WERI-Rb-1 (cell line): Measurements from ENCODE around the gene HERC3.

Experiments used
- DNase-seq: peaks from one replicate; pipeline ENCODE4 v3.0.0-alpha.2; 2020
- H3K27ac ChIP-seq: fragments of 250-450 bp; sonication (Bioruptor Pico); 2 replicates; pipeline ENCODE4 v1.5.1; 2020; ENCODE audit warnings: mild to moderate bottlenecking, moderate library complexity
- H3K27me3 ChIP-seq: fragments of 250-450 bp; sonication (Bioruptor Pico); 2 replicates; pipeline ENCODE4 v1.5.1; 2021; ENCODE audit warnings: mild to moderate bottlenecking, low read depth, moderate library complexity; ENCODE audit not compliant: insufficient read depth, severe bottlenecking
- H3K36me3 ChIP-seq: fragments of 250-450 bp; sonication (Bioruptor Pico); 2 replicates; pipeline ENCODE4 v1.5.1; 2020; ENCODE audit warnings: mild to moderate bottlenecking, moderate library complexity
- H3K4me3 ChIP-seq: 2 replicates; pipeline ENCODE4 v1.5.1; 2011; ENCODE audit warnings: low read depth, mild to moderate bottlenecking, control low read depth, low read length
- H3K9me3 ChIP-seq: fragments of 250-450 bp; sonication (Bioruptor Pico); 2 replicates; pipeline ENCODE4 v1.5.1; 2021; ENCODE audit warnings: mild to moderate bottlenecking, moderate library complexity; ENCODE audit not compliant: severe bottlenecking
- CTCF ChIP-seq: IDR thresholded peaks from 2 replicates; pipeline ENCODE4 v1.5.1; 2011; ENCODE audit warnings: low read depth, mild to moderate bottlenecking, control low read depth, inconsistent platforms, low read length

The HERC3 gene

GRCh38 chr4:88643932-88644331, 51.7 kb downstream of the HERC3 start:
- DNase-seq: no peak
- Histone ChIP-seq H3K27me3 (no peaks in the 10 kb centered on the region), H3K9me3 (no peaks in the 10 kb centered on the region), H3K27ac (no peak overlapping the region), H3K36me3 (no peaks in the 10 kb centered on the region), H3K4me3 (no peak overlapping the region)
- no peak for TF ChIP-seq CTCF

GRCh38 chr4:88645994-88646393, 53.7 kb downstream of the HERC3 start:
- no peak overlapping the region for H3K4me3 ChIP-seq
- DNase-seq: no peak
- H3K27me3 ChIP-seq: no peaks in the 10 kb centered on the region
- H3K36me3 ChIP-seq: no peaks in the 10 kb centered on the region
- H3K27ac ChIP-seq: no peak overlapping the region
- TF ChIP-seq CTCF: no peak
- H3K9me3 ChIP-seq: no peaks in the 10 kb centered on the region

- no peak for DNase-seq
- H3K36me3 ChIP-seq: no peaks in the 10 kb centered on the region
- no peak overlapping the region for H3K27ac ChIP-seq
- no peaks in the 10 kb centered on the region for H3K9me3 ChIP-seq
- TF ChIP-seq CTCF: no peak
- no peak overlapping the region for H3K4me3 ChIP-seq
- no peaks in the 10 kb centered on the region for H3K27me3 ChIP-seq
Observed at GRCh38 chr4:88646528-88647280, 54.4 kb downstream of the HERC3 start.

- no peak for TF ChIP-seq CTCF
- H3K9me3 ChIP-seq: no peaks in the 10 kb centered on the region
- no peak for DNase-seq
- no peak overlapping the region for H3K4me3 ChIP-seq
- H3K27ac ChIP-seq: no peak overlapping the region
- H3K27me3 ChIP-seq: no peaks in the 10 kb centered on the region
- no peaks in the 10 kb centered on the region for H3K36me3 ChIP-seq
Observed at GRCh38 chr4:88649716-88650115, 57.4 kb downstream of the HERC3 start.

GRCh38 chr4:88653371-88653946, 61.2 kb downstream of the HERC3 start:
- no peak for TF ChIP-seq CTCF
- no peak for DNase-seq
- Histone ChIP-seq H3K36me3 (peaks cover 10% of the 10 kb centered on the region), H3K27ac (no peak overlapping the region), H3K4me3 (no peak overlapping the region), H3K9me3 (no peaks in the 10 kb centered on the region), H3K27me3 (no peaks in the 10 kb centered on the region)
